A549 (cell line): ENCODE data around the gene C16orf92. TPM values are rescaled to one million over a fixed set of nuclear protein-coding genes. Genes with fewer than 3 reads are reported as not detected.

Experiments used
- ATAC-seq, 2 experiments: fragments of 200-7000 bp in 1 of 2; fragments of >200 bp in 1 of 2; cut with Nextera tagmentation in 1 of 2; cut with Tn5 transposase in 1 of 2; 3 replicates each; pipeline versions ENCODE4 v1.8.0 to v1.9.1; 2018 to 2020; ENCODE audit warnings: mild to moderate bottlenecking in 1 of 2, moderate library complexity in 1 of 2
- CTCF ChIA-PET: fragments of 300-600 bp; sonication (Branson Sonifier 250); formaldehyde crosslinking; extraction: SDS; loops from one replicate; lab custom pipeline; 2021; ENCODE audit warnings: antibody characterized with exemption, inconsistent platforms; lab: Yijun Ruan, JAX
- POLR2A ChIA-PET: fragments of 350-600 bp; formaldehyde crosslinking; extraction: SDS; loops from one replicate; lab custom pipeline; 2021; ENCODE audit warnings: antibody characterized with exemption, inconsistent platforms; lab: Yijun Ruan, JAX
- DNase-seq, 2 experiments: peaks; one replicate each; pipeline versions ENCODE4 v3.0.0 to v3.0.0-alpha.2; 2011 to 2016; ENCODE audit warnings: low read depth in 1 of 2, low spot score in 1 of 2
- FAIRE-seq: peaks from 2 replicates; lab custom pipeline; 2011; peaks lifted over from hg19 to GRCh38; lab: Jason Lieb, UNC
- H3K27ac ChIP-seq, 2 experiments: fragments of >200 bp; sonication (Bioruptor Twin); formaldehyde crosslinking; 3 replicates each; pipeline ENCODE4 v1.5.1; 2016 to 2017
- H3K4me1 ChIP-seq: fragments of >200 bp; sonication (Bioruptor Twin); formaldehyde crosslinking; 3 replicates; pipeline ENCODE4 v1.6.1; 2016
- H3K4me2 ChIP-seq: fragments of >200 bp; sonication (Bioruptor Twin); formaldehyde crosslinking; 3 replicates; pipeline ENCODE4 v1.6.1; 2016
- H3K4me3 ChIP-seq: fragments of >200 bp; sonication (Bioruptor Twin); formaldehyde crosslinking; 3 replicates; pipeline ENCODE4 v1.5.1; 2016
- H3K9me3 ChIP-seq: fragments of >200 bp; sonication (Bioruptor Twin); formaldehyde crosslinking; 3 replicates; pipeline ENCODE4 v1.6.1; 2016
- CEBPB ChIP-seq, 2 experiments: fragments of >200 bp in 1 of 2; sonication (Bioruptor Twin) in 1 of 2; formaldehyde crosslinking in 1 of 2; IDR thresholded peaks; 2 replicates each; pipeline ENCODE4 v1.6.1; 2012 to 2016
- CHD4 ChIP-seq: fragments of 200-600 bp; sonication (generic); IDR thresholded peaks from 2 replicates; pipeline ENCODE4 v1.6.1; 2016; ENCODE audit warnings: antibody characterized with exemption, mild to moderate bottlenecking, borderline replicate concordance
- ESRRA ChIP-seq: fragments of 150-350 bp; IDR thresholded peaks from 2 replicates; pipeline ENCODE4 v1.6.1; 2014; ENCODE audit warnings: mild to moderate bottlenecking, low read length, borderline replicate concordance
- FOSL2 ChIP-seq, 2 experiments: fragments of 450-650 bp in 1 of 2; fragments of >200 bp in 1 of 2; sonication (Bioruptor Twin) in 1 of 2; formaldehyde crosslinking; IDR thresholded peaks; 2 replicates each; pipeline versions ENCODE4 v1.5.0 to v1.6.1; 2016 to 2020; ENCODE audit warnings: mild to moderate bottlenecking in 1 of 2, moderate library complexity in 1 of 2
- GATA3 ChIP-seq: IDR thresholded peaks from 2 replicates; pipeline ENCODE4 v1.6.1; 2012; ENCODE audit warnings: borderline replicate concordance
- HDAC2 ChIP-seq: fragments of 200-600 bp; sonication (generic); IDR thresholded peaks from 2 replicates; pipeline ENCODE4 v1.6.1; 2016
- HES2 ChIP-seq: fragments of >200 bp; sonication (Bioruptor Twin); formaldehyde crosslinking; IDR thresholded peaks from 2 replicates; pipeline ENCODE4 v1.6.1; 2016
- HEYL ChIP-seq: fragments of 250-450 bp; sonication (Bioruptor Pico); IDR thresholded peaks from 2 replicates; pipeline ENCODE4 v1.8.0; 2021; ENCODE audit warnings: mild to moderate bottlenecking, moderate library complexity
- HOXB13 ChIP-seq: fragments of 250-450 bp; sonication (Bioruptor Pico); IDR thresholded peaks from 2 replicates; pipeline ENCODE4 v1.5.0; 2020; ENCODE audit warnings: low read depth, mild to moderate bottlenecking, moderate library complexity
- HOXB5 ChIP-seq: fragments of 250-450 bp; sonication (Bioruptor Pico); IDR thresholded peaks from 2 replicates; pipeline ENCODE4 v1.5.0; 2020; ENCODE audit warnings: mild to moderate bottlenecking, moderate library complexity
- KDM5A ChIP-seq: fragments of 200-600 bp; sonication (generic); IDR thresholded peaks from 2 replicates; pipeline ENCODE4 v1.6.1; 2016; ENCODE audit warnings: antibody characterized with exemption, mild to moderate bottlenecking
- NPAS2 ChIP-seq: fragments of 250-450 bp; sonication (Bioruptor Pico); IDR thresholded peaks from 2 replicates; pipeline ENCODE4 v1.8.0; 2022; ENCODE audit warnings: mild to moderate bottlenecking, moderate library complexity, borderline replicate concordance
- POLR2A ChIP-seq: IDR thresholded peaks from 2 replicates; pipeline ENCODE4 v1.6.1; 2012; ENCODE audit warnings: mild to moderate bottlenecking, low read length
- POLR2AphosphoS2 ChIP-seq: conservative IDR thresholded peaks from 2 replicates; pipeline ENCODE4 v1.6.1; 2012; ENCODE audit warnings: low read length, improper control_type of control experiment, inconsistent platforms
- RFX5 ChIP-seq: fragments of 450-650 bp; IDR thresholded peaks from 2 replicates; pipeline ENCODE4 v1.7.1; 2014; ENCODE audit warnings: antibody characterized with exemption, mild to moderate bottlenecking, moderate library complexity
- RNF2 ChIP-seq: fragments of 200-600 bp; sonication (generic); IDR thresholded peaks from 2 replicates; pipeline ENCODE4 v1.6.1; 2016; ENCODE audit warnings: low read depth, mild to moderate bottlenecking, antibody characterized with exemption, moderate library complexity, borderline replicate concordance
- ZC3H11A ChIP-seq: fragments of 450-650 bp; IDR thresholded peaks from 2 replicates; pipeline ENCODE4 v1.6.1; 2014; ENCODE audit warnings: antibody characterized with exemption, mild to moderate bottlenecking
- ZFP36 ChIP-seq: fragments of 450-650 bp; IDR thresholded peaks from 2 replicates; pipeline ENCODE4 v1.6.1; 2014; ENCODE audit warnings: borderline replicate concordance; ENCODE audit not compliant: partially characterized antibody
- WGBS: methylation state at CpG from one replicate; pipeline ENCODE4 v1.1.6; 2017; ENCODE audit errors: missing lambda C conversion rate; 5-methylcytosine and 5-hydroxymethylcytosine counted together
- polyA plus RNA-seq, 4 experiments: library from polyadenylated mRNA; depleted of rRNA in 3 of 4; stranded (reverse); fragments of >200 nt; fragmentation: RNase III in 1 of 4; extraction: RNeasy Plus Mini Kit Qiagen cat#74134 plus additional on column Dnase treatment in 1 of 4; gene quantifications; 2 replicates in 3 of 4; 3 replicates in 1 of 4; pipeline ENCODE4 v1.2.3, GENCODE V29; 2011 to 2017
- TF ChIP-seq, protein P1 (sequence below): fragments of >200 bp; sonication (Bioruptor Twin); formaldehyde crosslinking; IDR thresholded peaks from 3 replicates; pipeline ENCODE4 v1.5.1; 2016
- TF ChIP-seq, protein P2 (sequence below): IDR thresholded peaks from 2 replicates; pipeline ENCODE4 v1.6.1; 2012; ENCODE audit warnings: low read depth, borderline replicate concordance
- TF ChIP-seq, protein P3 (sequence below): IDR thresholded peaks from 2 replicates; pipeline ENCODE4 v1.6.1; 2012
- TF ChIP-seq, protein P4 (sequence below): fragments of >200 bp; sonication (Bioruptor Twin); formaldehyde crosslinking; IDR thresholded peaks from 3 replicates; pipeline ENCODE4 v1.6.1; 2016
- TF ChIP-seq, protein P5 (sequence below): IDR thresholded peaks from 2 replicates; pipeline ENCODE4 v1.6.1; 2012

The C16orf92 gene
- polyA plus RNA-seq, 2 of the 4 experiments (the other 2 are of a cell fraction), result not detected

- TF ChIP-seq, protein P1, sequence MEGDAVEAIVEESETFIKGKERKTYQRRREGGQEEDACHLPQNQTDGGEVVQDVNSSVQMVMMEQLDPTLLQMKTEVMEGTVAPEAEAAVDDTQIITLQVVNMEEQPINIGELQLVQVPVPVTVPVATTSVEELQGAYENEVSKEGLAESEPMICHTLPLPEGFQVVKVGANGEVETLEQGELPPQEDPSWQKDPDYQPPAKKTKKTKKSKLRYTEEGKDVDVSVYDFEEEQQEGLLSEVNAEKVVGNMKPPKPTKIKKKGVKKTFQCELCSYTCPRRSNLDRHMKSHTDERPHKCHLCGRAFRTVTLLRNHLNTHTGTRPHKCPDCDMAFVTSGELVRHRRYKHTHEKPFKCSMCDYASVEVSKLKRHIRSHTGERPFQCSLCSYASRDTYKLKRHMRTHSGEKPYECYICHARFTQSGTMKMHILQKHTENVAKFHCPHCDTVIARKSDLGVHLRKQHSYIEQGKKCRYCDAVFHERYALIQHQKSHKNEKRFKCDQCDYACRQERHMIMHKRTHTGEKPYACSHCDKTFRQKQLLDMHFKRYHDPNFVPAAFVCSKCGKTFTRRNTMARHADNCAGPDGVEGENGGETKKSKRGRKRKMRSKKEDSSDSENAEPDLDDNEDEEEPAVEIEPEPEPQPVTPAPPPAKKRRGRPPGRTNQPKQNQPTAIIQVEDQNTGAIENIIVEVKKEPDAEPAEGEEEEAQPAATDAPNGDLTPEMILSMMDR, result no peak
- TF ChIP-seq KDM5A, result no peak
These were observed 32.0 kb upstream of the C16orf92 start (continued) for GRCh38 chr16:29990883-29991570.

DNA sequence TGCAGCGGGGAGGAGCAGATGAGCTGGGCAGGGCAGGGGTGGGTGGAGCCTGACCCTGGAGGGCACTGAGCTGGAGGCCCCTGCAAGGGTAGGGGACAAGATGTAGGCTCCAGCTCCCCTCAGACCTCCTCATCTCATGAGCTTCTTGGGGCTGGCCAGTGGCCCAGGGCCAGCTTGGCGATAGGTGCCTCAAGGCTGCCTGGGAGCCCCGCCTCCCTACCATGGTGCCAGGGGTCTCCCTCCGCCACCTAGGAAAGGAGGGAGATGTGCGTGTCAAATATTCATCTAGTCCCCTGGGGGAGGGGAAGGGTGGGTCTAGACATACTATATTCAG lies 31.5 kb upstream of the C16orf92 start:
- no peak for DNase-seq
- Histone ChIP-seq H3K4me1 (peaks cover 9% of the 10 kb centered on the region; the same call in 2 of the 3 replicates), H3K9me3 (no peaks in the 10 kb centered on the region), H3K4me2 (no peak overlapping the region), H3K27ac (no peak overlapping the region), H3K4me3 (no peak overlapping the region)
- no peak for ATAC-seq
- no peak for FAIRE-seq
- POLR2A ChIA-PET, result no interaction called here
- 82% methylated on average over 5 of the region's 5 CpGs for WGBS
- CTCF ChIA-PET, result interaction anchor here (1.1 to 6.3 kb wide), 3 partner anchors 14 to 48 kb away, joined by 4 to 39 read pairs (median 4); no protein-coding TSS in a partner anchor
- no peak for TF ChIP-seq HOXB5
- TF ChIP-seq, protein P2, sequence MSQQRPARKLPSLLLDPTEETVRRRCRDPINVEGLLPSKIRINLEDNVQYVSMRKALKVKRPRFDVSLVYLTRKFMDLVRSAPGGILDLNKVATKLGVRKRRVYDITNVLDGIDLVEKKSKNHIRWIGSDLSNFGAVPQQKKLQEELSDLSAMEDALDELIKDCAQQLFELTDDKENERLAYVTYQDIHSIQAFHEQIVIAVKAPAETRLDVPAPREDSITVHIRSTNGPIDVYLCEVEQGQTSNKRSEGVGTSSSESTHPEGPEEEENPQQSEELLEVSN, result no peak
- TF ChIP-seq RNF2, result no peak
- TF ChIP-seq GATA3, result no peak
- TF ChIP-seq POLR2AphosphoS2, result no peak

DNA sequence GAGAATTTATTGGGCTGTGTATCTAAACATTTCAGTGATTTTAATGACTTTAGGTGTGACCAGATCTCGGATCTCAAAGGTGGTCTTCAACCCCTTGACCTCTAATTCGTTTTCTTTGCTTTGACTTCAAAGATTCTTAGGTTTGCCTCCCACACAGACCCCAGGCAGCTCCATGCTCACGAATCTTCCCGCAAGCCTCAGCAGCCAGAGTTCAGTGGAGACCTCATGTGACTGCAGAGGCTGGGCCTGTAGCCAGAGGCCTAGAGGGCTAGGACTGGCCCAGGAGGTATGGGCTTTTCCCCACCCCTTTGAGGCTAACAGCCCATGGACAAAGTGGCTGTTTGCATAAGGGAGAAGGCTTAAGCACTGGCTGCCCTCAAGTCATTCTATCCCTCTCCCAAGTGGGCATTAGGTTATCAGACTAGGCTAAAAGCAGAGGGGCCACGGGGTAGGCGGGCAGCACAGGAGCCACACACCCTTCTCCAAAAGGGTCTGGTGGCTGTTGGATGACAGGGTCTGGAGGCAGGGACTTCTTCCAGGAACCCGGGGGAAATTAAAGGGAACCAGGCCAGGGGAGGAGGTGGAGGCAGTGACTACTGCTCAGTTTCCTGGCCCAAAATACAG lies 30.5 kb upstream of the C16orf92 start:
- ChIA-PET POLR2A (no interaction called here), CTCF (interaction anchor here (0.7 to 6.3 kb wide), 6 partner anchors 13 to 49 kb away, joined by 3 to 39 read pairs (median 6); no protein-coding TSS in a partner anchor)
- no peak overlapping the region for H3K27ac ChIP-seq
- H3K4me2 ChIP-seq, result no peak overlapping the region
- no peak for FAIRE-seq
- WGBS, result 70% methylated on average over 7 of the region's 7 CpGs
- H3K4me3 ChIP-seq, result no peak overlapping the region
- ATAC-seq, result no peak
- DNase-seq, result no peak
- H3K9me3 ChIP-seq, result no peaks in the 10 kb centered on the region
- peaks cover 14% of the 10 kb centered on the region for H3K4me1 ChIP-seq
- TF ChIP-seq HES2, result no peak
- no peak for TF ChIP-seq HOXB13 (CRISPR knock-in tag)
- TF ChIP-seq, protein P3, sequence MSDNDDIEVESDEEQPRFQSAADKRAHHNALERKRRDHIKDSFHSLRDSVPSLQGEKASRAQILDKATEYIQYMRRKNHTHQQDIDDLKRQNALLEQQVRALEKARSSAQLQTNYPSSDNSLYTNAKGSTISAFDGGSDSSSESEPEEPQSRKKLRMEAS, result no peak
- TF ChIP-seq RFX5, result no peak
- no peak for TF ChIP-seq ESRRA
- TF ChIP-seq HEYL (CRISPR knock-in tag), result no peak
- TF ChIP-seq, protein P2, result no peak
- no peak for TF ChIP-seq RNF2
- TF ChIP-seq CHD4, result no peak
- TF ChIP-seq POLR2A, result no peak
- TF ChIP-seq HDAC2, result no peak
- no peak for TF ChIP-seq FOSL2 (IDR thresholded peaks at IDR 0.05)
- TF ChIP-seq FOSL2 (CRISPR knock-in tag; IDR thresholded peaks at IDR 0.05), result no peak
- no peak for TF ChIP-seq ZFP36
- no peak for TF ChIP-seq NPAS2 (CRISPR knock-in tag)
- TF ChIP-seq, protein P4, sequence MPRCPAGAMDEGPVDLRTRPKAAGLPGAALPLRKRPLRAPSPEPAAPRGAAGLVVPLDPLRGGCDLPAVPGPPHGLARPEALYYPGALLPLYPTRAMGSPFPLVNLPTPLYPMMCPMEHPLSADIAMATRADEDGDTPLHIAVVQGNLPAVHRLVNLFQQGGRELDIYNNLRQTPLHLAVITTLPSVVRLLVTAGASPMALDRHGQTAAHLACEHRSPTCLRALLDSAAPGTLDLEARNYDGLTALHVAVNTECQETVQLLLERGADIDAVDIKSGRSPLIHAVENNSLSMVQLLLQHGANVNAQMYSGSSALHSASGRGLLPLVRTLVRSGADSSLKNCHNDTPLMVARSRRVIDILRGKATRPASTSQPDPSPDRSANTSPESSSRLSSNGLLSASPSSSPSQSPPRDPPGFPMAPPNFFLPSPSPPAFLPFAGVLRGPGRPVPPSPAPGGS, result no peak
- TF ChIP-seq ZC3H11A, result no peak
- TF ChIP-seq CEBPB (IDR thresholded peaks at IDR 0.05), result no peak
- TF ChIP-seq, protein P5, sequence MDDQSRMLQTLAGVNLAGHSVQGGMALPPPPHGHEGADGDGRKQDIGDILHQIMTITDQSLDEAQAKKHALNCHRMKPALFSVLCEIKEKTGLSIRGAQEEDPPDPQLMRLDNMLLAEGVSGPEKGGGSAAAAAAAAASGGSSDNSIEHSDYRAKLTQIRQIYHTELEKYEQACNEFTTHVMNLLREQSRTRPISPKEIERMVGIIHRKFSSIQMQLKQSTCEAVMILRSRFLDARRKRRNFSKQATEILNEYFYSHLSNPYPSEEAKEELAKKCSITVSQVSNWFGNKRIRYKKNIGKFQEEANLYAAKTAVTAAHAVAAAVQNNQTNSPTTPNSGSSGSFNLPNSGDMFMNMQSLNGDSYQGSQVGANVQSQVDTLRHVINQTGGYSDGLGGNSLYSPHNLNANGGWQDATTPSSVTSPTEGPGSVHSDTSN, result no peak
